A172 (cell line): ENCODE data around the gene GPR153. TPM values are rescaled to one million over a fixed set of nuclear protein-coding genes. Genes with fewer than 3 reads are reported as not detected.

Experiments used
- DNase-seq: peaks from one replicate; pipeline ENCODE4 v3.0.0-alpha.2; 2015; ENCODE audit warnings: low spot score
- total RNA-seq: library from RNA; depleted of rRNA; stranded (reverse); fragments of >200 nt; shearing (Covaris generic); gene quantifications from 2 replicates; pipeline ENCODE4 v1.2.3, GENCODE V29; 2014

Gene GPR153
- total RNA-seq, 1 experiment from 2014 or later = 4.1 TPM

GRCh38 chr1:6269720-6270400 lies 9.0 kb upstream of the GPR153 start:
- DNase-seq = no peak

- no peak for DNase-seq
These were observed 8.4 kb upstream of the GPR153 start for GRCh38 chr1:6269296-6269695.

GRCh38 chr1:6268415-6268814 lies 7.5 kb upstream of the GPR153 start:
- no peak for DNase-seq

GRCh38 chr1:6267686-6268322 lies 6.9 kb upstream of the GPR153 start:
- no peak for DNase-seq

- no peak for DNase-seq
These were observed 5.7 kb upstream of the GPR153 start for GRCh38 chr1:6266641-6267040.

GRCh38 chr1:6265151-6265550 lies 4.3 kb upstream of the GPR153 start:
- no peak for DNase-seq

GRCh38 chr1:6263716-6264115 lies 2.8 kb upstream of the GPR153 start:
- DNase-seq = no peak

- DNase-seq = no peak
These were observed 1.9 kb upstream of the GPR153 start for GRCh38 chr1:6262555-6263420.

- no peak for DNase-seq
These were observed 707 bp upstream of the GPR153 start for GRCh38 chr1:6261615-6261995.

- no peak for DNase-seq
These were observed 414 bp downstream of the GPR153 start for GRCh38 chr1:6260433-6260934.

- DNase-seq = peak; percentile 47
These were observed 1.2 kb downstream of the GPR153 start for GRCh38 chr1:6259491-6260362.

- DNase-seq = no peak
These were observed 2.2 kb downstream of the GPR153 start for GRCh38 chr1:6258675-6259074.

- peak; percentile 32 for DNase-seq
These were observed 3.3 kb downstream of the GPR153 start for GRCh38 chr1:6257541-6258069.

GRCh38 chr1:6256645-6257044 lies 4.3 kb downstream of the GPR153 start:
- DNase-seq = no peak

GRCh38 chr1:6254691-6255090 lies 6.2 kb downstream of the GPR153 start:
- DNase-seq = no peak

GRCh38 chr1:6253380-6253779 lies 7.5 kb downstream of the GPR153 start:
- no peak for DNase-seq

- no peak for DNase-seq
These were observed 8.6 kb downstream of the GPR153 start for GRCh38 chr1:6252374-6252710.

GRCh38 chr1:6251681-6252373 lies 9.1 kb downstream of the GPR153 start:
- no peak for DNase-seq

GRCh38 chr1:6251233-6251632 lies 9.7 kb downstream of the GPR153 start:
- DNase-seq = no peak

- no peak for DNase-seq
These were observed 10.9 kb downstream of the GPR153 start for GRCh38 chr1:6249739-6250689.
